Fibroblast of the aortic adventitia (primary cell): Measurements from ENCODE around the gene FAM153A. TPM values are rescaled to one million over a fixed set of nuclear protein-coding genes. Genes with fewer than 3 reads are reported as not detected.
"Not testable (repeated sequence)": the region's sequence is repeated elsewhere in the genome, so short reads cannot be mapped to it uniquely, and the experiment has no call there.

ENCODE experiments used
- DNase-seq: peaks from one replicate; pipeline ENCODE4 v3.0.0-alpha.2; 2010; ENCODE audit warnings: low read depth
- H3K4me3 ChIP-seq: 2 replicates; pipeline ENCODE4 v1.5.1; 2011; ENCODE audit warnings: low read depth, mild to moderate bottlenecking, control low read depth, low read length, moderate library complexity
- total RNA-seq: library from RNA; depleted of rRNA; stranded (reverse); fragments of >200 nt; gene quantifications from 2 replicates; pipeline ENCODE4 v1.2.3, GENCODE V29; 2012; ENCODE audit warnings: low replicate concordance

FAM153A gene
- total RNA-seq, 1 donor = not detected

- DNase-seq, H3K4me3 ChIP-seq: not testable (repeated sequence)
These were observed 18.8 kb downstream of the FAM153A start for GRCh38 chr5:177763737-177764508.

GRCh38 chr5:177760954-177761353 lies 21.7 kb downstream of the FAM153A start:
- DNase-seq, H3K4me3 ChIP-seq: not testable (repeated sequence)

- DNase-seq, H3K4me3 ChIP-seq: not testable (repeated sequence)
These were observed 35.3 kb downstream of the FAM153A start for GRCh38 chr5:177747354-177747753.

GRCh38 chr5:177724858-177725257 lies 57.8 kb downstream of the FAM153A start:
- not testable (repeated sequence) for DNase-seq, H3K4me3 ChIP-seq

- not testable (repeated sequence) for DNase-seq, H3K4me3 ChIP-seq
These were observed 58.7 kb downstream of the FAM153A start for GRCh38 chr5:177723831-177724485.

GRCh38 chr5:177722829-177723228 lies 59.9 kb downstream of the FAM153A start:
- H3K4me3 ChIP-seq, DNase-seq: not testable (repeated sequence)

- H3K4me3 ChIP-seq, DNase-seq: not testable (repeated sequence)
These were observed 62.7 kb downstream of the FAM153A start for GRCh38 chr5:177719989-177720388.

GRCh38 chr5:177715423-177715822 lies 67.3 kb downstream of the FAM153A start:
- not testable (repeated sequence) for DNase-seq, H3K4me3 ChIP-seq

- H3K4me3 ChIP-seq, DNase-seq: not testable (repeated sequence)
These were observed 86.6 kb downstream of the FAM153A start for GRCh38 chr5:177696100-177696499.

- not testable (repeated sequence) for DNase-seq, H3K4me3 ChIP-seq
These were observed 87.3 kb downstream of the FAM153A start for GRCh38 chr5:177695356-177695930.

GRCh38 chr5:177694518-177694835 lies 88.2 kb downstream of the FAM153A start:
- not testable (repeated sequence) for DNase-seq, H3K4me3 ChIP-seq

- not testable (repeated sequence) for DNase-seq, H3K4me3 ChIP-seq
These were observed 88.8 kb downstream of the FAM153A start for GRCh38 chr5:177693671-177694517.

GRCh38 chr5:177692969-177693368 lies 89.7 kb downstream of the FAM153A start:
- H3K4me3 ChIP-seq, DNase-seq: not testable (repeated sequence)

GRCh38 chr5:177692507-177692906 lies 90.2 kb downstream of the FAM153A start:
- not testable (repeated sequence) for H3K4me3 ChIP-seq, DNase-seq

GRCh38 chr5:177689011-177689610 lies 93.6 kb downstream of the FAM153A start:
- not testable (repeated sequence) for H3K4me3 ChIP-seq, DNase-seq

- H3K4me3 ChIP-seq, DNase-seq: not testable (repeated sequence)
These were observed 94.6 kb downstream of the FAM153A start for GRCh38 chr5:177688091-177688490.

GRCh38 chr5:177681920-177682319 lies 100.8 kb downstream of the FAM153A start:
- not testable (repeated sequence) for H3K4me3 ChIP-seq, DNase-seq
